Kidney epithelial cell (primary cell): ENCODE data around the gene TADA3. TPM values are rescaled to one million over a fixed set of nuclear protein-coding genes. Genes with fewer than 3 reads are reported as not detected.
A peak's percentile ranks its signal among the peaks of the same experiment; 100 is the strongest.

Experiments
- DNase-seq: peaks from one replicate; pipeline ENCODE4 v3.0.0-alpha.2; 2010; ENCODE audit warnings: low read depth
- H3K27me3 ChIP-seq: 2 replicates; pipeline ENCODE4 v1.6.0; 2011; ENCODE audit warnings: low read length; ENCODE audit not compliant: control insufficient read depth, insufficient read depth
- H3K36me3 ChIP-seq: 2 replicates; pipeline ENCODE4 v1.5.1; 2011; ENCODE audit warnings: low read length; ENCODE audit not compliant: control insufficient read depth, insufficient read depth
- H3K4me3 ChIP-seq: 2 replicates; pipeline ENCODE4 v1.5.1; 2011; ENCODE audit warnings: low read depth, mild to moderate bottlenecking, control low read depth, low read length
- CTCF ChIP-seq: IDR thresholded peaks from 2 replicates; pipeline ENCODE4 v1.5.1; 2011; ENCODE audit warnings: mild to moderate bottlenecking, moderate library complexity, low read length, control low read depth, inconsistent platforms; ENCODE audit not compliant: insufficient read depth, poor library complexity, severe bottlenecking
- total RNA-seq: library from RNA; depleted of rRNA; stranded (reverse); fragments of >200 nt; gene quantifications from 2 replicates; pipeline ENCODE4 v1.2.3, GENCODE V29; 2015

Gene TADA3
- total RNA-seq, 1 donor from 2014 or later: 105 TPM

DNA sequence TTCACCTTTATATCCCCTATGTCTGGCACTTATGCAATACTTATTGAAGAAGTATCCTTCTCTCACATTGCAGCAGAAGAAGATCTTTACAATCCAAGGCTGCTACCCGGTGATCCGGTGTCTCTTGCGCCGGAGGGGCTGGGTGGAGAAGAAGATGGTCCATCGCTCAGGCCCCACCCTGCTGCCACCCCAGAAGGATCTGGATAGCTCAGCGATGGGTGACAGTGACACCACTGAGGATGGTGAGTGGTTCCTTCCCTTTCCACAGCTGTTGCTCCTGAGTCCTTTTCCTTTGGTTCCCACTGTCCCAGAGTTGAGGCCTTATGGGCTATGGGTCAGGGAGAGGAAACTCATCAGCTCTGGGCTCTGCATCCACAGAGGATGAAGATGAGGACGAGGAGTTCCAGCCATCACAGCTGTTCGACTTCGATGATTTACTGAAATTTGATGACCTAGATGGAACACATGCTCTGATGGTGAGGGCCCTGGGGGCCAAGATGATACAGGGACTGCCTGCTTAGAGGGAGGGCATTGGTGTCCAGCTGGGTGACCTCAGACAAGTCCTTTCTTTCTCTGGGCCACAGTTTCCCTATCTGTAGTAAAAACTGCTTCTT is 20.7 kb upstream of the TADA3 start:
- no peak for DNase-seq
- no peak for TF ChIP-seq CTCF

DNA sequence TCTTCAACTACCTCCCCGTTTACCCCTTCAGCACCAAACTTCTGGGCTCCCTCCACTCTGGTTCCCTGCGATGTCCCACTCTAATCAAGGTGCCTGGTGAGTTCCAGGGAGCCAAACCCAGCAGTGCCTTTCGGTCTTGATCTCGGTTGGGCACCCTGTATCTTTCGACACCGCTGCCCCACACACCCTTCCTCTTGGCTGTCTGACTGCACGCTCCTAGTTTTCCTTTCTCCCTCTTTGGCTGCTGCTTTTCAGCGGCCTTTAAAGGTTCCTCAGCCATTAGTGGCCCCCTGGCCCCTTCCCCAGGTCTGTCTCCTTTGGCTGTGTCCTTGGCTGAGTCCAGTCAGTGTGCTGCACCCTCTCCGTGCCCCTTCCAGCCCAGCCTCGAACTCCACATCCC is 18.6 kb upstream of the TADA3 start:
- H3K4me3 ChIP-seq: no peak overlapping the region
- H3K36me3 ChIP-seq: peaks cover 1% of the 10 kb centered on the region
- no peaks in the 10 kb centered on the region for H3K27me3 ChIP-seq
- TF ChIP-seq CTCF: no peak
- no peak for DNase-seq

More for the DNA sequence above, 20.7 kb upstream of the TADA3 start:
- Histone ChIP-seq H3K27me3 (no peaks in the 10 kb centered on the region), H3K4me3 (no peak overlapping the region), H3K36me3 (no peaks in the 10 kb centered on the region)

DNA sequence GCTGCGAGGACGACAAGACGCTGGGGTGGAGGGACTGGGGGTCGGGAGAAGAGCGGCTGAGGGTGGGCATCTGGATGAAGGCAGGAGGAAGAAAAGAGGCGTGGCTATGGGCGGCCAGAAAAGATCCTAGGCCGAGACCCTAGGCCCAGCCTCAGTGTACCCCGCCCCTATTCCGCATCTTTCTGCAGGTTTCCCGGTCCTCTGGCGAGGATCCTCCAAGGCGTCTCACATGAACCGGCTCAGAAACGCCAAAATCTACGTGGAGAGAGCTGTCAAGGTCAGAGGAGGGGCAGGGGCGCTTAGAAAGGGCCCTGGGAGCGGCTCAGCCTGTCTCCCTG is 18.1 kb upstream of the TADA3 start:
- Histone ChIP-seq H3K36me3 (peaks cover 1% of the 10 kb centered on the region), H3K27me3 (no peaks in the 10 kb centered on the region), H3K4me3 (peak overlapping the region; percentile 53)
- DNase-seq: no peak
- no peak for TF ChIP-seq CTCF

GRCh38 chr3:9809615-9810432 is 17.6 kb upstream of the TADA3 start, which contains the start of gene TTLL3:
Gene TTLL3 (plus strand): TSS chr3:9810262. CDS start chr3:9810662, 400 bp downstream.
- DNase-seq: no peak
- H3K36me3 ChIP-seq: peaks cover 1% of the 10 kb centered on the region
- peak within 1 kb of the TSS; percentile 53 for H3K4me3 ChIP-seq
- TF ChIP-seq CTCF: no peak
- H3K27me3 ChIP-seq: no peaks in the 10 kb centered on the region

GRCh38 chr3:9809239-9809614 is 17.0 kb upstream of the TADA3 start:
- no peak overlapping the region for H3K4me3 ChIP-seq
- no peak for DNase-seq
- H3K36me3 ChIP-seq: peaks cover 1% of the 10 kb centered on the region
- H3K27me3 ChIP-seq: no peaks in the 10 kb centered on the region
- no peak for TF ChIP-seq CTCF
